Panc1 (cell line): Measurements from ENCODE around the gene PHLPP1. TPM values are rescaled to one million over a fixed set of nuclear protein-coding genes. Genes with fewer than 3 reads are reported as not detected.

Source experiments
- ATAC-seq: fragments of 200-7000 bp; cut with Tn5 transposase; 2 replicates; pipeline ENCODE4 v1.9.1; 2020; ENCODE audit warnings: mild to moderate bottlenecking, moderate library complexity
- BruUV-seq: library from RNA; stranded (reverse); fragments of 400-500 nt; replicated peaks from 2 replicates; lab custom pipeline; 2021; lab: Mats Ljungman, UMichigan
- CTCF ChIA-PET: fragments of 300-600 bp; sonication (Branson Sonifier 250); formaldehyde crosslinking; loops from one replicate; lab custom pipeline; 2022; ENCODE audit warnings: antibody characterized with exemption; lab: Charles Lee
- POLR2A ChIA-PET: fragments of 300-600 bp; sonication (Branson Sonifier 250); formaldehyde crosslinking; loops from one replicate; lab custom pipeline; 2022; ENCODE audit warnings: antibody characterized with exemption; lab: Charles Lee
- DNase-seq: peaks from one replicate; pipeline ENCODE4 v3.0.0-alpha.2; 2010; ENCODE audit warnings: low read depth, low spot score
- H3K27ac ChIP-seq: 2 replicates; pipeline ENCODE4 v1.5.1; 2011; ENCODE audit warnings: mild to moderate bottlenecking, low read length, inconsistent platforms
- H3K27me3 ChIP-seq: fragments of 200-500 bp; sonication (Bioruptor generic); 2 replicates; pipeline ENCODE4 v1.6.0; 2014; ENCODE audit warnings: low read length, inconsistent platforms; ENCODE audit not compliant: control insufficient read depth, insufficient read depth
- H3K36me3 ChIP-seq: fragments of 200-500 bp; sonication (Bioruptor generic); 2 replicates; pipeline ENCODE4 v1.5.1; 2014; ENCODE audit warnings: inconsistent platforms, mild to moderate bottlenecking, low read length, moderate library complexity; ENCODE audit not compliant: control insufficient read depth, insufficient read depth
- H3K4me1 ChIP-seq: 2 replicates; pipeline ENCODE4 v1.5.1; 2011; ENCODE audit warnings: inconsistent platforms, mild to moderate bottlenecking, low read length, moderate library complexity; ENCODE audit not compliant: control insufficient read depth, insufficient read depth
- H3K4me3 ChIP-seq, 2 experiments: 2 replicates each; pipeline ENCODE4 v1.5.1; 2011 to 2012; ENCODE audit warnings: low read depth in 2 of 2, low read length in 2 of 2, mild to moderate bottlenecking in 2 of 2, inconsistent platforms in 1 of 2, moderate library complexity in 1 of 2
- H3K9me3 ChIP-seq: fragments of 200-500 bp; sonication (Bioruptor generic); 2 replicates; pipeline ENCODE4 v1.5.1; 2014; ENCODE audit warnings: low read depth, mild to moderate bottlenecking, inconsistent platforms, low read length, moderate library complexity; ENCODE audit not compliant: control insufficient read depth, insufficient read depth
- POLR2AphosphoS5 ChIP-seq: IDR thresholded peaks from 2 replicates; pipeline ENCODE4 v1.6.1; 2012; ENCODE audit warnings: mild to moderate bottlenecking, low read depth, low read length, moderate library complexity
- SIN3A ChIP-seq: IDR thresholded peaks from 2 replicates; pipeline ENCODE4 v1.6.1; 2012; ENCODE audit warnings: low read depth, mild to moderate bottlenecking, low read length, moderate library complexity, borderline replicate concordance; ENCODE audit not compliant: insufficient read depth
- TCF7L2 ChIP-seq: IDR thresholded peaks from 2 replicates; pipeline ENCODE4 v1.6.1; 2011; ENCODE audit warnings: mild to moderate bottlenecking, low read depth, low read length, inconsistent platforms
- in situ Hi-C: cut with HindIII; loops from 2 replicates; pipeline ENCODE4 v1.10.0; 2016; ENCODE audit warnings: low sequenced_read_pairs, low pct_unique_long_range_greater_than_20kb
- intact Hi-C: fragments of 100-400 bp; cut with micrococcal nuclease; formaldehyde crosslinking; loops from one replicate; pipeline ENCODE4 v1.10.0; 2022; ENCODE audit not compliant: unreplicated experiment
- total RNA-seq: library from RNA; stranded (reverse); gene quantifications from one replicate; pipeline ENCODE4 v1.2.1, GENCODE V29; 2021; ENCODE audit not compliant: unreplicated experiment
- TF ChIP-seq, protein P1 (sequence below), 2 experiments: IDR thresholded peaks; 2 replicates each; pipeline ENCODE4 v1.6.1; 2011 to 2012; ENCODE audit warnings: low read depth in 2 of 2, control low read depth in 1 of 2, low read length in 1 of 2, mild to moderate bottlenecking in 1 of 2, moderate library complexity in 1 of 2; ENCODE audit not compliant: insufficient read depth in 1 of 2
- TF ChIP-seq, protein P2 (sequence below): fragments of 450-650 bp; IDR thresholded peaks from 2 replicates; pipeline ENCODE4 v1.5.1; 2017; ENCODE audit warnings: mild to moderate bottlenecking

PHLPP1 gene
- total RNA-seq, 1 experiment from 2014 or later, result 6.3 TPM

DNA sequence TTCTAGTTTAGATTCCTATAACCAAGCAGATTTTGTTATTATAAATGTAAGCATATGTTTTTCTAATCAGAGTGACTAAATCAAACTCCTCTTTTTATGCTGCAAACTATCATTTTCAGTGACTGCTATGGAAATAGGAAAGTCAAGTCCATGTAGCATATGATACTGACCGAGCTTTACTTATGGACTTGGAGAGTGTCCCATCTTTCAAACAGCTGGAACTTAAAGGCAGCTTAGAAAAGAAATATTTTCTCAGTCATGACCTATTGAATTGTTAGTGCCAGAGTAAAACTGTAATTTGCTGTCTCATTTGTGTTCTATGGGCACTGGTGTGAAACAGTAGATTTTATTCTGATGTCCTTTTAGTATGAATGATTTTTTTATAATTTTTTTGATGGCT, 76.7 kb downstream of the PHLPP1 start:
- Histone ChIP-seq H3K9me3 (no peaks in the 10 kb centered on the region), H3K27ac (no peak overlapping the region), H3K36me3 (no peaks in the 10 kb centered on the region), H3K4me1 (no peaks in the 10 kb centered on the region), H3K27me3 (no peaks in the 10 kb centered on the region), H3K4me3 (no peak overlapping the region)
- no TSS peak for BruUV-seq
- no peak for TF ChIP-seq POLR2AphosphoS5
- TF ChIP-seq, protein P1, sequence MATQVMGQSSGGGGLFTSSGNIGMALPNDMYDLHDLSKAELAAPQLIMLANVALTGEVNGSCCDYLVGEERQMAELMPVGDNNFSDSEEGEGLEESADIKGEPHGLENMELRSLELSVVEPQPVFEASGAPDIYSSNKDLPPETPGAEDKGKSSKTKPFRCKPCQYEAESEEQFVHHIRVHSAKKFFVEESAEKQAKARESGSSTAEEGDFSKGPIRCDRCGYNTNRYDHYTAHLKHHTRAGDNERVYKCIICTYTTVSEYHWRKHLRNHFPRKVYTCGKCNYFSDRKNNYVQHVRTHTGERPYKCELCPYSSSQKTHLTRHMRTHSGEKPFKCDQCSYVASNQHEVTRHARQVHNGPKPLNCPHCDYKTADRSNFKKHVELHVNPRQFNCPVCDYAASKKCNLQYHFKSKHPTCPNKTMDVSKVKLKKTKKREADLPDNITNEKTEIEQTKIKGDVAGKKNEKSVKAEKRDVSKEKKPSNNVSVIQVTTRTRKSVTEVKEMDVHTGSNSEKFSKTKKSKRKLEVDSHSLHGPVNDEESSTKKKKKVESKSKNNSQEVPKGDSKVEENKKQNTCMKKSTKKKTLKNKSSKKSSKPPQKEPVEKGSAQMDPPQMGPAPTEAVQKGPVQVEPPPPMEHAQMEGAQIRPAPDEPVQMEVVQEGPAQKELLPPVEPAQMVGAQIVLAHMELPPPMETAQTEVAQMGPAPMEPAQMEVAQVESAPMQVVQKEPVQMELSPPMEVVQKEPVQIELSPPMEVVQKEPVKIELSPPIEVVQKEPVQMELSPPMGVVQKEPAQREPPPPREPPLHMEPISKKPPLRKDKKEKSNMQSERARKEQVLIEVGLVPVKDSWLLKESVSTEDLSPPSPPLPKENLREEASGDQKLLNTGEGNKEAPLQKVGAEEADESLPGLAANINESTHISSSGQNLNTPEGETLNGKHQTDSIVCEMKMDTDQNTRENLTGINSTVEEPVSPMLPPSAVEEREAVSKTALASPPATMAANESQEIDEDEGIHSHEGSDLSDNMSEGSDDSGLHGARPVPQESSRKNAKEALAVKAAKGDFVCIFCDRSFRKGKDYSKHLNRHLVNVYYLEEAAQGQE (IDR thresholded peaks at IDR 0.05; ENCODE audit: insufficient read depth in 1 of 2, low read depth in 2 of 2, low read length in 1 of 2), result no peak
- TF ChIP-seq, protein P2, sequence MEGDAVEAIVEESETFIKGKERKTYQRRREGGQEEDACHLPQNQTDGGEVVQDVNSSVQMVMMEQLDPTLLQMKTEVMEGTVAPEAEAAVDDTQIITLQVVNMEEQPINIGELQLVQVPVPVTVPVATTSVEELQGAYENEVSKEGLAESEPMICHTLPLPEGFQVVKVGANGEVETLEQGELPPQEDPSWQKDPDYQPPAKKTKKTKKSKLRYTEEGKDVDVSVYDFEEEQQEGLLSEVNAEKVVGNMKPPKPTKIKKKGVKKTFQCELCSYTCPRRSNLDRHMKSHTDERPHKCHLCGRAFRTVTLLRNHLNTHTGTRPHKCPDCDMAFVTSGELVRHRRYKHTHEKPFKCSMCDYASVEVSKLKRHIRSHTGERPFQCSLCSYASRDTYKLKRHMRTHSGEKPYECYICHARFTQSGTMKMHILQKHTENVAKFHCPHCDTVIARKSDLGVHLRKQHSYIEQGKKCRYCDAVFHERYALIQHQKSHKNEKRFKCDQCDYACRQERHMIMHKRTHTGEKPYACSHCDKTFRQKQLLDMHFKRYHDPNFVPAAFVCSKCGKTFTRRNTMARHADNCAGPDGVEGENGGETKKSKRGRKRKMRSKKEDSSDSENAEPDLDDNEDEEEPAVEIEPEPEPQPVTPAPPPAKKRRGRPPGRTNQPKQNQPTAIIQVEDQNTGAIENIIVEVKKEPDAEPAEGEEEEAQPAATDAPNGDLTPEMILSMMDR, result no peak
- no peak for TF ChIP-seq SIN3A
- no peak for TF ChIP-seq TCF7L2
- ATAC-seq, result no peak
- intact Hi-C loops, result no loop called here
- in situ Hi-C loops, result no loop called here
- ChIA-PET CTCF (no interaction called here), POLR2A (no interaction called here)
- no peak for DNase-seq

DNA sequence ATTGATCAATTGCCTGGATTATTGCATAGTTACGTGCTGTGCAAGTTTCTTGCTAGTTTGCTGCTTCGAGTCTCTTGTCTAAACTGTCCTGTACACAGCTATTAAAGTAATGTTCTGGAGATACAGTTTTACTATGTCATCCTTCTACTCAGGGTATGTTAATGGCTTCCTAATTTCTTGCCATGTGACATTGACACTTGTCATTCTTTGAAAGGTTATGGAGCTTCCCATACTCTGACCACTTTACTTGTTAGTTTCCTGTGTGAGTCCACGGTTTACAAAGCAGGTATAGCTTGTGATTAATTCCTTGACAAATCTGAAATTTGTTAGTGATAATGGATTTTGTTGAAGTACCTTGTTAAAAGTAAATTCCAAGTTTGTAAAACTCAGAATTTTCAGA, 80.5 kb downstream of the PHLPP1 start:
- Histone ChIP-seq H3K9me3 (no peaks in the 10 kb centered on the region), H3K27ac (no peak overlapping the region), H3K4me3 (no peak overlapping the region), H3K27me3 (no peaks in the 10 kb centered on the region), H3K36me3 (no peaks in the 10 kb centered on the region), H3K4me1 (no peaks in the 10 kb centered on the region; the same call in 1 of the 2 replicates)
- ChIA-PET POLR2A (no interaction called here), CTCF (no interaction called here)
- in situ Hi-C loops (no loop called here), intact Hi-C loops (no loop called here)
- BruUV-seq, result no TSS peak
- TF ChIP-seq SIN3A (no peak), POLR2AphosphoS5 (no peak), TCF7L2 (no peak)
- TF ChIP-seq, protein P2, result no peak
- TF ChIP-seq, protein P1 (IDR thresholded peaks at IDR 0.05; ENCODE audit: insufficient read depth in 1 of 2, low read depth in 2 of 2, low read length in 1 of 2), result no peak
- ATAC-seq (no peak), DNase-seq (no peak)
